ENCODE data around the gene UBE2E2. TPM values are rescaled to one million over a fixed set of nuclear protein-coding genes. Genes with fewer than 3 reads are reported as not detected.

Gene UBE2E2
- total RNA-seq, 2 experiments from 2014 or later, result 41.1 to 48.8 TPM

DNA sequence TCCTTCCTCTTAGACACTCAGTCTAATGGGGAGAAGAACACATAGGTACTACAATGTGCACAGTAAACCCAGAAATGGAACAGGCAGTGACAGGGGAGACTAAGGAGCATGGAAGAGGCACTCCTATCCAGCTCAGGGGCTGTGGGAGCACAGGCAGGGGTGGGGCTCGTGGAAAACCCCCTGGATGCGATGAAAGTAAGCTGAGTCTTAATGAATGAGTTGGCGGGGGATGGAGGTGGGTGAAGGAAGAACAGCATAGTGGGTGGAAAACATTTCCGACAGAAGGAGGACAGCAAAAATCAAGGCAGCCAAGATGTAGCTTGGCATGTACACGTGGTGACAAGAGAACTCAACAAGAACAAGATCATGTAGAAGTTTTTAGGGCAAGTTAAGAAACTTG lies 33.6 kb upstream of the UBE2E2 start:
- POLR2A ChIA-PET, result no interaction called here
- H3K4me1 ChIP-seq (ENCODE audit: insufficient read depth, low read length, poor library complexity, severe bottlenecking), result no peaks in the 10 kb centered on the region
- H3K9me3 ChIP-seq (ENCODE audit: low read length), result no peaks in the 10 kb centered on the region

DNA sequence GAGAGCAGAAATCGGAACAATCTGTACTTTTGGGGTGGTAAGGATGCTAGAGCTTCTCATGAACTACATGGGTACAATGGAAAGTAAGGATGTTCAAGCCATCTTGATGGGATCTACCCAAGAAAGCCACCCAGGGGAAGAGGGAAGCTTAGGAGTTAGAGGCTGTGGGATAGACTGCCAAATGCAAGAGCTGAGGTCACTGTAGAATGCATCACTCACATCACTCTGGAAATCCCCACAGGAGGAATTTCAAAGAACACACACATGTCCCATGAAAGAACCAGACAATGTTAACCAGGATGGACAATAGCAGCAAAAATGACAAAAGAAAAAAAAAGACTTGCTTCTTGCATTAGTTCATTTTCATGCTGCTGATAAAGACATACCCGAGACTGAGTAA lies 32.8 kb upstream of the UBE2E2 start:
- CTCF ChIA-PET (ENCODE audit: unreplicated experiment), result no interaction called here

More for the DNA sequence above, 33.6 kb upstream of the UBE2E2 start:
- Histone ChIP-seq H3K4me3 (ENCODE audit: low read depth, low read length, poor library complexity, severe bottlenecking) (no peak overlapping the region), H3K9me2 (ENCODE audit: insufficient read depth, low read length) (no peaks in the 10 kb centered on the region), H3K79me2 (ENCODE audit: insufficient read depth, low read depth, low read length) (no peaks in the 10 kb centered on the region), H2AFZ (ENCODE audit: low read length) (no peak overlapping the region), H3K4me2 (ENCODE audit: low read length) (no peak overlapping the region), H3K36me3 (ENCODE audit: insufficient read depth, low read length) (no peaks in the 10 kb centered on the region), H4K20me1 (ENCODE audit: insufficient read depth, low read length) (no peaks in the 10 kb centered on the region), H3K27ac (ENCODE audit: low read depth, low read length, poor library complexity, severe bottlenecking) (no peak overlapping the region)
- no peak for DNase-seq (ENCODE audit: low spot score)
- TF ChIP-seq, protein P1, sequence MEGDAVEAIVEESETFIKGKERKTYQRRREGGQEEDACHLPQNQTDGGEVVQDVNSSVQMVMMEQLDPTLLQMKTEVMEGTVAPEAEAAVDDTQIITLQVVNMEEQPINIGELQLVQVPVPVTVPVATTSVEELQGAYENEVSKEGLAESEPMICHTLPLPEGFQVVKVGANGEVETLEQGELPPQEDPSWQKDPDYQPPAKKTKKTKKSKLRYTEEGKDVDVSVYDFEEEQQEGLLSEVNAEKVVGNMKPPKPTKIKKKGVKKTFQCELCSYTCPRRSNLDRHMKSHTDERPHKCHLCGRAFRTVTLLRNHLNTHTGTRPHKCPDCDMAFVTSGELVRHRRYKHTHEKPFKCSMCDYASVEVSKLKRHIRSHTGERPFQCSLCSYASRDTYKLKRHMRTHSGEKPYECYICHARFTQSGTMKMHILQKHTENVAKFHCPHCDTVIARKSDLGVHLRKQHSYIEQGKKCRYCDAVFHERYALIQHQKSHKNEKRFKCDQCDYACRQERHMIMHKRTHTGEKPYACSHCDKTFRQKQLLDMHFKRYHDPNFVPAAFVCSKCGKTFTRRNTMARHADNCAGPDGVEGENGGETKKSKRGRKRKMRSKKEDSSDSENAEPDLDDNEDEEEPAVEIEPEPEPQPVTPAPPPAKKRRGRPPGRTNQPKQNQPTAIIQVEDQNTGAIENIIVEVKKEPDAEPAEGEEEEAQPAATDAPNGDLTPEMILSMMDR (conservative IDR thresholded peaks at IDR 0.05; ENCODE audit: low read length), result no peak
- no peak for TF ChIP-seq EZH2phosphoT487 (IDR thresholded peaks at IDR 0.05; ENCODE audit: borderline replicate concordance, low read depth, low read length)
- BruUV-seq (replicated peaks), result no TSS peak
- intact Hi-C loops (cut with micrococcal nuclease; ENCODE audit: unreplicated experiment), result no loop called here
- CTCF ChIA-PET (ENCODE audit: unreplicated experiment), result no interaction called here

DNA sequence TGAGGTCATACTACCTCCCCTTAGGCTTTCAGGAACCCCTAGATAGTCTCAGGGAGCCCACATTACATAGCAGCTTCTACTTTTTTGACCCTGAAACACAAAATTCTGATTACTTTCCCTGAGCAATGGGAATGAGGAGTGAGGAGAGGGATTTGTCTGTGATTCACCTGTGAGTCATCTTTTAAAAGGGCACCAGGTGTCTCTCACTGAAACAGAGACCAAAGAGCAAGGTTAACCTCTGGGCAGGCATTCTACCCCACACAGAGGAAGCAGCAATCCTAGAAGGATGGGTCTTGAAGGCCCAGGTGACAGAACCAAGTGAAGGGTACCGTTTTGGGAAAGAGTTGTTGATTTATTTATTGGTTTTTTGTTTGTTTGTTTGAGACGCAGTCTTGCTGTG lies 31.1 kb upstream of the UBE2E2 start:
- Histone ChIP-seq H3K4me2 (ENCODE audit: low read length) (no peak overlapping the region), H3K9me3 (ENCODE audit: low read length) (no peaks in the 10 kb centered on the region), H4K20me1 (ENCODE audit: insufficient read depth, low read length) (no peaks in the 10 kb centered on the region), H2AFZ (ENCODE audit: low read length) (no peak overlapping the region), H3K9me2 (ENCODE audit: insufficient read depth, low read length) (no peaks in the 10 kb centered on the region), H3K4me1 (ENCODE audit: insufficient read depth, low read length, poor library complexity, severe bottlenecking) (no peaks in the 10 kb centered on the region), H3K79me2 (ENCODE audit: insufficient read depth, low read depth, low read length) (no peaks in the 10 kb centered on the region), H3K4me3 (ENCODE audit: low read depth, low read length, poor library complexity, severe bottlenecking) (no peak overlapping the region), H3K27ac (ENCODE audit: low read depth, low read length, poor library complexity, severe bottlenecking) (no peak overlapping the region), H3K36me3 (ENCODE audit: insufficient read depth, low read length) (no peaks in the 10 kb centered on the region)
- no TSS peak for BruUV-seq (replicated peaks)
- ChIA-PET POLR2A (interaction anchor here (0.7 to 1.3 kb wide), 3 partner anchors 11 to 526 kb away, joined by 3 to 6 read pairs (median 3); no protein-coding TSS in a partner anchor), CTCF (ENCODE audit: unreplicated experiment) (no interaction called here)
- intact Hi-C loops (cut with micrococcal nuclease; ENCODE audit: unreplicated experiment), result no loop called here
- TF ChIP-seq EZH2phosphoT487 (IDR thresholded peaks at IDR 0.05; ENCODE audit: borderline replicate concordance, low read depth, low read length), result no peak
- TF ChIP-seq, protein P1 (conservative IDR thresholded peaks at IDR 0.05; ENCODE audit: low read length), result no peak
- no peak for DNase-seq (ENCODE audit: low spot score)

More for the DNA sequence above, 32.8 kb upstream of the UBE2E2 start:
- Histone ChIP-seq H3K27ac (ENCODE audit: low read depth, low read length, poor library complexity, severe bottlenecking) (no peak overlapping the region), H3K4me2 (ENCODE audit: low read length) (no peak overlapping the region), H3K79me2 (ENCODE audit: insufficient read depth, low read depth, low read length) (no peaks in the 10 kb centered on the region), H4K20me1 (ENCODE audit: insufficient read depth, low read length) (no peaks in the 10 kb centered on the region), H3K4me1 (ENCODE audit: insufficient read depth, low read length, poor library complexity, severe bottlenecking) (no peaks in the 10 kb centered on the region), H3K4me3 (ENCODE audit: low read depth, low read length, poor library complexity, severe bottlenecking) (no peak overlapping the region), H3K9me2 (ENCODE audit: insufficient read depth, low read length) (no peaks in the 10 kb centered on the region), H2AFZ (ENCODE audit: low read length) (no peak overlapping the region), H3K9me3 (ENCODE audit: low read length) (no peaks in the 10 kb centered on the region), H3K36me3 (ENCODE audit: insufficient read depth, low read length) (no peaks in the 10 kb centered on the region)
- POLR2A ChIA-PET, result interaction anchor here (1.1 kb wide), 1 partner anchor 12 kb away, joined by 3 read pairs; no protein-coding TSS in a partner anchor
- no peak for TF ChIP-seq EZH2phosphoT487 (IDR thresholded peaks at IDR 0.05; ENCODE audit: borderline replicate concordance, low read depth, low read length)
- TF ChIP-seq, protein P1 (conservative IDR thresholded peaks at IDR 0.05; ENCODE audit: low read length), result no peak
- no TSS peak for BruUV-seq (replicated peaks)
- no peak for DNase-seq (ENCODE audit: low spot score)
- intact Hi-C loops (cut with micrococcal nuclease; ENCODE audit: unreplicated experiment), result no loop called here

Data from OCI-LY7 (cell line).